Measurements from ENCODE around the gene ZBED2. TPM values are rescaled to one million over a fixed set of nuclear protein-coding genes. Genes with fewer than 3 reads are reported as not detected.

ZBED2 gene
- total RNA-seq, 2 experiments from 2014 or later: 313 to 418 TPM

- Mint-ChIP-seq H3K4me1 (peaks cover 91% of the 10 kb centered on the region), H3K9me3 (ENCODE audit: low read depth) (peaks cover 4% of the 10 kb centered on the region), H3K4me3 (peak overlapping the region; percentile 44), H3K27ac (peak overlapping the region; percentile 97), H3K27me3 (no peaks in the 10 kb centered on the region), H3K36me3 (ENCODE audit: low read depth) (peaks cover 48% of the 10 kb centered on the region)
- intact Hi-C loops (cut with DNase I, micrococcal nuclease): loop anchor here in 1 of 2 experiments (5.0 kb wide), 2 partner anchors 957 to 1798 kb away; partner anchors contain the start of genes ATG3 and SLC35A5
- ATAC-seq: peak; percentile 38
- CTCF ChIA-PET: interaction anchor here (0.8 to 4.6 kb wide), 4 partner anchors 10 to 63 kb away, joined by 3 to 37 read pairs (median 6); partner anchors contain the start of gene ZBED2
- POLR2A ChIA-PET: interaction anchor here (2.7 kb wide), 1 partner anchor 11 kb away, joined by 26 read pairs; the partner anchor contains the start of gene ZBED2
- peak; percentile 51 for DNase-seq
Measured at GRCh38 chr3:111605493-111605892, 10.3 kb upstream of the ZBED2 start.

GRCh38 chr3:111605018-111605417 lies 9.9 kb upstream of the ZBED2 start:
- POLR2A ChIA-PET: interaction anchor here (1.0 to 2.7 kb wide), 2 partner anchors 8 to 10 kb away, joined by 6 to 26 read pairs; partner anchors contain the start of gene ZBED2
- peak overlapping the region; percentile 44 for H3K4me3 Mint-ChIP-seq
- peaks cover 92% of the 10 kb centered on the region for H3K4me1 Mint-ChIP-seq
- H3K27ac Mint-ChIP-seq: peak overlapping the region; percentile 97
- peaks cover 4% of the 10 kb centered on the region for H3K9me3 Mint-ChIP-seq (ENCODE audit: low read depth)
- no peaks in the 10 kb centered on the region for H3K27me3 Mint-ChIP-seq
- DNase-seq: no peak
- CTCF ChIA-PET: interaction anchor here (0.8 to 4.6 kb wide), 4 partner anchors 10 to 64 kb away, joined by 3 to 37 read pairs (median 6); partner anchors contain the start of gene ZBED2
- peak; percentile 65 for ATAC-seq
- intact Hi-C loops (cut with DNase I, micrococcal nuclease): loop anchor here in 1 of 2 experiments (5.0 kb wide), 2 partner anchors 957 to 1798 kb away; partner anchors contain the start of genes ATG3 and SLC35A5
- peaks cover 53% of the 10 kb centered on the region for H3K36me3 Mint-ChIP-seq (ENCODE audit: low read depth)

GRCh38 chr3:111604119-111604518 lies 9.0 kb upstream of the ZBED2 start:
- H3K9me3 Mint-ChIP-seq (ENCODE audit: low read depth): peaks cover 6% of the 10 kb centered on the region
- POLR2A ChIA-PET: interaction anchor here (0.7 to 2.7 kb wide), 4 partner anchors 9 to 62 kb away, joined by 3 to 26 read pairs (median 6); partner anchors contain the start of genes CD96 and ZBED2
- CTCF ChIA-PET: interaction anchor here (1.2 to 4.6 kb wide), 4 partner anchors 9 to 65 kb away, joined by 3 to 37 read pairs (median 6); partner anchors contain the start of gene ZBED2
- ATAC-seq (peak; percentile 64), DNase-seq (peak; percentile 67)
- H3K36me3 Mint-ChIP-seq (ENCODE audit: low read depth): peaks cover 58% of the 10 kb centered on the region
- intact Hi-C loops (cut with DNase I, micrococcal nuclease): loop anchor here (1.0 kb wide), 4 partner anchors 8 to 62 kb away; partner anchors contain the start of genes CD96 (in 2 of the 2) and ZBED2 (in 1 of the 2)
- H3K27me3 Mint-ChIP-seq: no peaks in the 10 kb centered on the region
- H3K4me1 Mint-ChIP-seq: peaks cover 88% of the 10 kb centered on the region
- H3K4me3 Mint-ChIP-seq: peak overlapping the region; percentile 44
- H3K27ac Mint-ChIP-seq: peak overlapping the region; percentile 97

- Mint-ChIP-seq H3K4me1 (peaks cover 84% of the 10 kb centered on the region), H3K4me3 (peak overlapping the region; percentile 19), H3K27ac (peak overlapping the region; percentile 97), H3K27me3 (no peaks in the 10 kb centered on the region), H3K36me3 (ENCODE audit: low read depth) (peaks cover 54% of the 10 kb centered on the region), H3K9me3 (ENCODE audit: low read depth) (peaks cover 3% of the 10 kb centered on the region)
- ChIA-PET CTCF (interaction anchor here (0.7 to 4.6 kb wide), 4 partner anchors 9 to 524 kb away, joined by 3 to 37 read pairs (median 6); partner anchors contain the start of gene ZBED2), POLR2A (interaction anchor here (0.7 to 2.7 kb wide), 4 partner anchors 9 to 62 kb away, joined by 3 to 26 read pairs (median 6); partner anchors contain the start of genes CD96 and ZBED2)
- intact Hi-C loops (cut with DNase I, micrococcal nuclease): loop anchor here (1.0 kb wide), 4 partner anchors 7 to 61 kb away; partner anchors contain the start of genes CD96 (in 2 of the 2) and ZBED2 (in 1 of the 2)
- ATAC-seq (peak; percentile 14), DNase-seq (no peak)
Measured at GRCh38 chr3:111603679-111604078, 8.5 kb upstream of the ZBED2 start.

- Mint-ChIP-seq H3K27me3 (no peaks in the 10 kb centered on the region), H3K4me1 (peaks cover 85% of the 10 kb centered on the region), H3K36me3 (ENCODE audit: low read depth) (peaks cover 49% of the 10 kb centered on the region), H3K4me3 (no peak overlapping the region), H3K27ac (peak overlapping the region; percentile 60), H3K9me3 (ENCODE audit: low read depth) (peaks cover 3% of the 10 kb centered on the region)
- ChIA-PET CTCF (interaction anchor here (0.6 to 4.6 kb wide), 4 partner anchors 16 to 377 kb away, joined by 3 to 37 read pairs (median 4); partner anchors contain the start of gene ABHD10), POLR2A (no interaction called here)
- ATAC-seq (no peak), DNase-seq (no peak)
- intact Hi-C loops (cut with DNase I, micrococcal nuclease): no loop called here
Measured at GRCh38 chr3:111601810-111602209, 6.7 kb upstream of the ZBED2 start.

GRCh38 chr3:111598552-111598951 lies 3.4 kb upstream of the ZBED2 start:
- DNase-seq: no peak
- no peak overlapping the region for H3K4me3 Mint-ChIP-seq
- CTCF ChIA-PET: interaction anchor here (0.5 to 2.8 kb wide), 6 partner anchors 9 to 586 kb away, joined by 3 to 10 read pairs (median 4); no protein-coding TSS in a partner anchor
- H3K9me3 Mint-ChIP-seq (ENCODE audit: low read depth): peaks cover 1% of the 10 kb centered on the region
- no peaks in the 10 kb centered on the region for H3K27me3 Mint-ChIP-seq
- peak overlapping the region; percentile 91 for H3K27ac Mint-ChIP-seq
- peaks cover 70% of the 10 kb centered on the region for H3K4me1 Mint-ChIP-seq
- intact Hi-C loops (cut with DNase I, micrococcal nuclease): loop anchor here in 1 of 2 experiments (10.0 kb wide), 1 partner anchor 896 kb away; the partner anchor contains the start of gene BTLA
- POLR2A ChIA-PET: no interaction called here
- H3K36me3 Mint-ChIP-seq (ENCODE audit: low read depth): peaks cover 56% of the 10 kb centered on the region
- no peak for ATAC-seq

- Mint-ChIP-seq H3K27me3 (no peaks in the 10 kb centered on the region), H3K4me1 (peaks cover 66% of the 10 kb centered on the region), H3K9me3 (ENCODE audit: low read depth) (peaks cover 1% of the 10 kb centered on the region), H3K27ac (peak overlapping the region; percentile 91), H3K36me3 (ENCODE audit: low read depth) (peaks cover 56% of the 10 kb centered on the region), H3K4me3 (peak overlapping the region; percentile 27)
- DNase-seq: no peak
- ChIA-PET CTCF (interaction anchor here (0.6 to 2.8 kb wide), 5 partner anchors 10 to 31 kb away, joined by 3 to 10 read pairs (median 4); no protein-coding TSS in a partner anchor), POLR2A (no interaction called here)
- intact Hi-C loops (cut with DNase I, micrococcal nuclease): loop anchor here in 1 of 2 experiments (10.0 kb wide), 1 partner anchor 897 kb away; the partner anchor contains the start of gene BTLA
- ATAC-seq: no peak
Measured at GRCh38 chr3:111598139-111598538, 3.0 kb upstream of the ZBED2 start.

- POLR2A ChIA-PET: interaction anchor here (3.4 kb wide), 1 partner anchor 8 kb away, joined by 26 read pairs; no protein-coding TSS in a partner anchor
Measured at GRCh38 chr3:111596328-111596727, 1.2 kb upstream of the ZBED2 start.

GRCh38 chr3:111594781-111595180 lies 365 bp downstream of the ZBED2 start:
- ChIA-PET POLR2A (interaction anchor here (0.5 to 3.4 kb wide), 6 partner anchors 10 to 384 kb away, joined by 3 to 26 read pairs (median 8); partner anchors contain the start of gene ABHD10), CTCF (interaction anchor here (0.8 to 3.2 kb wide), 8 partner anchors 10 to 121 kb away, joined by 4 to 20 read pairs (median 6); no protein-coding TSS in a partner anchor)
- DNase-seq (no peak), ATAC-seq (peak; percentile 30)
- no peaks in the 10 kb centered on the region for H3K27me3 Mint-ChIP-seq
- intact Hi-C loops (cut with DNase I, micrococcal nuclease): loop anchor here (1.0 to 10.0 kb wide), 8 partner anchors 10 to 900 kb away; partner anchors contain the start of genes CD96 (in 2 of the 2) and BTLA (in 1 of the 2)
- H3K36me3 Mint-ChIP-seq (ENCODE audit: low read depth): peaks cover 75% of the 10 kb centered on the region
- H3K9me3 Mint-ChIP-seq (ENCODE audit: low read depth): peaks cover 1% of the 10 kb centered on the region
- H3K27ac Mint-ChIP-seq: peak overlapping the region; percentile 98
- H3K4me3 Mint-ChIP-seq: peak overlapping the region; percentile 93
- H3K4me1 Mint-ChIP-seq: peaks cover 56% of the 10 kb centered on the region

More at GRCh38 chr3:111596328-111596727, 1.2 kb upstream of the ZBED2 start:
- peak overlapping the region; percentile 98 for H3K27ac Mint-ChIP-seq
- intact Hi-C loops (cut with DNase I, micrococcal nuclease): loop anchor here (1.0 to 10.0 kb wide), 3 partner anchors 8 to 898 kb away; partner anchors contain the start of gene BTLA (in 1 of the 2)
- H3K9me3 Mint-ChIP-seq (ENCODE audit: low read depth): peaks cover 1% of the 10 kb centered on the region
- CTCF ChIA-PET: no interaction called here
- DNase-seq (no peak), ATAC-seq (peak; percentile 48)
- peak overlapping the region; percentile 93 for H3K4me3 Mint-ChIP-seq
- peaks cover 69% of the 10 kb centered on the region for H3K36me3 Mint-ChIP-seq (ENCODE audit: low read depth)
- H3K4me1 Mint-ChIP-seq: peaks cover 55% of the 10 kb centered on the region
- no peaks in the 10 kb centered on the region for H3K27me3 Mint-ChIP-seq

GRCh38 chr3:111594205-111594604 lies 941 bp downstream of the ZBED2 start:
- intact Hi-C loops (cut with DNase I, micrococcal nuclease): loop anchor here (2.0 to 10.0 kb wide), 3 partner anchors 17 to 901 kb away; partner anchors contain the start of genes BTLA (in 1 of the 2) and CD96 (in 1 of the 2)

More at GRCh38 chr3:111594205-111594604, 941 bp downstream of the ZBED2 start:
- ChIA-PET CTCF (interaction anchor here (0.8 to 3.2 kb wide), 6 partner anchors 10 to 122 kb away, joined by 4 to 20 read pairs (median 8); no protein-coding TSS in a partner anchor), POLR2A (interaction anchor here (1.0 to 3.4 kb wide), 4 partner anchors 10 to 385 kb away, joined by 3 to 26 read pairs (median 13); partner anchors contain the start of gene ABHD10)
- no peak for ATAC-seq
- no peaks in the 10 kb centered on the region for H3K9me3 Mint-ChIP-seq (ENCODE audit: low read depth)
- H3K27me3 Mint-ChIP-seq: no peaks in the 10 kb centered on the region
- H3K4me1 Mint-ChIP-seq: peaks cover 59% of the 10 kb centered on the region
- H3K36me3 Mint-ChIP-seq (ENCODE audit: low read depth): peaks cover 77% of the 10 kb centered on the region
- no peak for DNase-seq
- H3K4me3 Mint-ChIP-seq: peak overlapping the region; percentile 93
- peak overlapping the region; percentile 98 for H3K27ac Mint-ChIP-seq

All from activated CD4-positive, alpha-beta T cell treated with anti-CD3 and anti-CD28 coated beads for 36 hours (primary cell).